ENCODE data around the gene SECISBP2. TPM values are rescaled to one million over a fixed set of nuclear protein-coding genes. Genes with fewer than 3 reads are reported as not detected.
"Not testable (repeated sequence)": the region's sequence is repeated elsewhere in the genome, so short reads cannot be mapped to it uniquely, and the experiment has no call there.

SECISBP2 gene
- total and polyA plus RNA-seq, 2 experiments from 2014 or later, result 12.2 to 13.0 TPM

DNA sequence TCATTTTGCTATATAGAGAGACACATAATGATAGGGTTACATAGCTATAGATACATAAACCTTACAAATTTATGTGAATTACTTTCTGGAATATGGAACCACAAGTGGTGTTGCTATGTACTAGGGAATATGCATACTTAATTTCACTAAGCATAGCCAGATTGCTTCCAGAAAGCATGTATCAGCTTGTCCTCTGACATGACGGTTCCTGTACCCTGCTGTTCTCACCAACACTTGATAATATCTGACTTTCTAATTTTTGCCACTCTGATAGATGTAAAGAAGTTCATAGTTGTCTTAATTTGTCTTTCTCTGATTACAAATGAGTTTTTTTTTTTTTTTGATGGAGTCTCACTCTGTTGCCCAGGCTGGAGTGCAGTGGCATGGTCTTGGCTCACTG is 25.3 kb upstream of the SECISBP2 start:
- WGBS, 2 experiments (ENCODE audit: low coverage in 1 of 2, low lambda C conversion rate in 2 of 2, missing lambda C conversion rate in 2 of 2), result 77 to 88% methylated on average over 1 of the region's 1 CpG
- H4K20me1 ChIP-seq (ENCODE audit: insufficient read depth), result no peaks in the 10 kb centered on the region
- in situ Hi-C loops (cut with MboI), result no loop called here

DNA sequence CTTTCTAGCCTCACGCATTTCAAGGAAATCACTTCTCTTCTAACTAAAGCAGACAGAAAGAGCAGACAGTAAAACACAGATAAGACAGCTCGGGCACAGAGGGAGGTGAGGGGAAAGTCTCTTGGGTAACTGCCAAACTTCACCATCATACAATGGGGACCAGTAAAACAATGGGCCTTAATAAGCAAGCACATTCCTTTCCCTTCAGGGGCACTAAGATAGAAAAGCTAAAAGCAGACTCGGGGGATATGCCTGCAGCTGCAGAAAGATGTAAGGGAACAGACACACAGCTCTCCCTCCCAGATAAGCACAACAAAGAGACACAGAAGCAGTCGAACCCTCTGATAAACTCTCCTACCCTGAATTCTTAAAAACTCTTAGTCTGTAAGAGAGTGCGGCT is 22.9 kb upstream of the SECISBP2 start:
- Histone ChIP-seq H3K36me3 (ENCODE audit: low read depth) (no peaks in the 10 kb centered on the region), H3K4me1 (ENCODE audit: insufficient read depth) (no peaks in the 10 kb centered on the region), H3K27me3 (replicated peaks; ENCODE audit: insufficient read depth) (no peaks in the 10 kb centered on the region), H3K4me2 (ENCODE audit: unreplicated experiment) (no peak overlapping the region), H3K9me2 (ENCODE audit: insufficient read depth) (no peaks in the 10 kb centered on the region), H3K79me2 (ENCODE audit: insufficient read depth) (no peaks in the 10 kb centered on the region), H3F3A (ENCODE audit: insufficient read depth) (no peaks in the 10 kb centered on the region), H3K9ac (no peak overlapping the region), H4K20me1 (ENCODE audit: insufficient read depth) (no peaks in the 10 kb centered on the region), H2AFZ (no peak overlapping the region), H3K27ac (no peak overlapping the region), H3K9me3 (ENCODE audit: low read depth) (no peaks in the 10 kb centered on the region), H3K4me3 (no peak overlapping the region)
- TF ChIP-seq EZH2phosphoT487 (IDR thresholded peaks at IDR 0.05; ENCODE audit: insufficient read depth, low read depth) (no peak), EZH2 (IDR thresholded peaks at IDR 0.05; ENCODE audit: insufficient read depth, poor library complexity, severe bottlenecking) (no peak)
- DNase-seq, result no peak
- 76 to 84% methylated on average over 5 of the region's 5 CpGs for WGBS, 2 experiments (ENCODE audit: low coverage in 1 of 2, low lambda C conversion rate in 2 of 2, missing lambda C conversion rate in 2 of 2)
- in situ Hi-C loops (cut with MboI), result no loop called here

More for the DNA sequence above, 25.3 kb upstream of the SECISBP2 start:
- Histone ChIP-seq H3K9me2 (ENCODE audit: insufficient read depth) (no peaks in the 10 kb centered on the region), H2AFZ (no peak overlapping the region), H3K9ac (no peak overlapping the region), H3K4me3 (no peak overlapping the region), H3K4me1 (ENCODE audit: insufficient read depth) (no peaks in the 10 kb centered on the region), H3K36me3 (ENCODE audit: low read depth) (no peaks in the 10 kb centered on the region), H3K27ac (no peak overlapping the region), H3F3A (ENCODE audit: insufficient read depth) (no peaks in the 10 kb centered on the region), H3K79me2 (ENCODE audit: insufficient read depth) (no peaks in the 10 kb centered on the region), H3K9me3 (ENCODE audit: low read depth) (no peaks in the 10 kb centered on the region), H3K4me2 (ENCODE audit: unreplicated experiment) (no peak overlapping the region), H3K27me3 (replicated peaks; ENCODE audit: insufficient read depth) (no peaks in the 10 kb centered on the region)
- TF ChIP-seq EZH2 (IDR thresholded peaks at IDR 0.05; ENCODE audit: insufficient read depth, poor library complexity, severe bottlenecking) (no peak), EZH2phosphoT487 (IDR thresholded peaks at IDR 0.05; ENCODE audit: insufficient read depth, low read depth) (no peak)
- DNase-seq, result no peak

- H3K36me3 ChIP-seq (ENCODE audit: low read depth); H3K9me2 ChIP-seq (ENCODE audit: insufficient read depth); H3K9me3 ChIP-seq (ENCODE audit: low read depth); DNase-seq; H3K4me1 ChIP-seq (ENCODE audit: insufficient read depth); H3K4me3 ChIP-seq; H3K9ac ChIP-seq; H3K79me2 ChIP-seq (ENCODE audit: insufficient read depth); H3K27ac ChIP-seq; in situ Hi-C loops (cut with MboI); H3K4me2 ChIP-seq (ENCODE audit: unreplicated experiment); H4K20me1 ChIP-seq (ENCODE audit: insufficient read depth); H3F3A ChIP-seq (ENCODE audit: insufficient read depth); H2AFZ ChIP-seq; H3K27me3 ChIP-seq (replicated peaks; ENCODE audit: insufficient read depth): not testable (repeated sequence)
- WGBS, 2 experiments (ENCODE audit: low coverage in 1 of 2, low lambda C conversion rate in 2 of 2, missing lambda C conversion rate in 2 of 2), result 85 to 91% methylated on average over 2 of the region's 2 CpGs
These were observed 16.3 kb upstream of the SECISBP2 start for GRCh38 chr9:89301996-89302395.

GRCh38 chr9:89304020-89304833 is 14.1 kb upstream of the SECISBP2 start:
- Histone ChIP-seq H4K20me1 (ENCODE audit: insufficient read depth) (no peaks in the 10 kb centered on the region), H3K27me3 (replicated peaks; ENCODE audit: insufficient read depth) (no peaks in the 10 kb centered on the region), H3K4me3 (no peak overlapping the region), H3K9me3 (ENCODE audit: low read depth) (no peaks in the 10 kb centered on the region), H3K79me2 (ENCODE audit: insufficient read depth) (no peaks in the 10 kb centered on the region; the same call in 1 of the 2 replicates), H3K9ac (no peak overlapping the region), H3K9me2 (ENCODE audit: insufficient read depth) (no peaks in the 10 kb centered on the region), H3K4me2 (ENCODE audit: unreplicated experiment) (no peak overlapping the region), H3K4me1 (ENCODE audit: insufficient read depth) (no peaks in the 10 kb centered on the region), H3K36me3 (ENCODE audit: low read depth) (no peaks in the 10 kb centered on the region), H2AFZ (no peak overlapping the region), H3F3A (ENCODE audit: insufficient read depth) (no peaks in the 10 kb centered on the region; the same call in 1 of the 2 replicates), H3K27ac (no peak overlapping the region)
- 95 to 96% methylated on average over 7 of the region's 7 CpGs for WGBS, 2 experiments (ENCODE audit: low coverage in 1 of 2, low lambda C conversion rate in 2 of 2, missing lambda C conversion rate in 2 of 2)
- no peak for TF ChIP-seq EZH2phosphoT487 (IDR thresholded peaks at IDR 0.05; ENCODE audit: insufficient read depth, low read depth)
- TF ChIP-seq EZH2 (IDR thresholded peaks at IDR 0.05; ENCODE audit: insufficient read depth, poor library complexity, severe bottlenecking), result no peak
- in situ Hi-C loops (cut with MboI), result no loop called here
- no peak for DNase-seq
